Duodenal mucosa (tissue), 2 donors: Measurements from ENCODE around the gene PYROXD2.

ENCODE experiments used
- H3K27ac ChIP-seq: one replicate; pipeline ENCODE4 v1.7.0; 2013; ENCODE audit warnings: low read depth, low read length
- H3K27me3 ChIP-seq, 2 donors: one replicate each; pipeline ENCODE4 v1.7.0; 2013; ENCODE audit warnings: low read length in 2 of 2, control low read depth in 1 of 2; ENCODE audit not compliant: insufficient read depth in 2 of 2, control insufficient read depth in 1 of 2
- H3K36me3 ChIP-seq, 2 donors: one replicate each; pipeline ENCODE4 v1.7.0; 2013; ENCODE audit warnings: low read length in 2 of 2, control low read depth in 1 of 2; ENCODE audit not compliant: insufficient read depth in 2 of 2, control insufficient read depth in 1 of 2
- H3K4me1 ChIP-seq, 2 donors: one replicate each; pipeline ENCODE4 v1.7.0; 2013; ENCODE audit warnings: low read length in 2 of 2, control low read depth in 1 of 2; ENCODE audit not compliant: insufficient read depth in 2 of 2, control insufficient read depth in 1 of 2
- H3K4me3 ChIP-seq, 2 donors: one replicate each; pipeline ENCODE4 v1.7.0; 2013; ENCODE audit warnings: low read length in 2 of 2, low read depth in 1 of 2
- H3K9ac ChIP-seq, 2 donors: one replicate each; pipeline ENCODE4 v1.7.0; 2013; ENCODE audit warnings: low read length in 2 of 2, low read depth in 1 of 2
- H3K9me3 ChIP-seq, 2 donors: one replicate each; pipeline ENCODE4 v1.7.0; 2013; ENCODE audit warnings: low read length in 2 of 2, control low read depth in 1 of 2; ENCODE audit not compliant: control insufficient read depth in 1 of 2

Gene PYROXD2

DNA sequence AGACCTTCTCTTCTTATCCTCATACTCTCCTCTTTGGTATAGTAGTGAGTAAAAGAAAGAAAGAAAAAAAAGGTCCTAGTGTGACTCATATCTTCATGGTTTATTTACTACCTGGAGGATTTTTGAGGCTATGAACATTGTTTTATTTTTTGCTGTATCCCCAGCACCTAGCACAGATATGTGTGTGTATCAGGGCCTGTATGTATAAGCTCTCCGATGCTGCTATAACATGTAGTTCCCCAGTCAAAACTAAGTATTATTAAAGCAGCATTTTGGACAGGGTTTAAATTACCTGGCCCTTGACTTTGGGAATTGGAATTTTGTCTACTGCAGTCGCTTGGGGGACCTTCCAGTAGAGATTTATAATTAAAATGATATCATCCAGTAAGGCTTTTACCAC lies 46.3 kb downstream of the PYROXD2 start:
- no peak overlapping the region for H3K4me3 ChIP-seq
- no peak overlapping the region for H3K27ac ChIP-seq
- no peaks in the 10 kb centered on the region for H3K4me1 ChIP-seq
- no peaks in the 10 kb centered on the region for H3K27me3 ChIP-seq
- no peak overlapping the region for H3K9ac ChIP-seq
- H3K36me3 ChIP-seq = no peaks in the 10 kb centered on the region
- H3K9me3 ChIP-seq = no peaks in the 10 kb centered on the region

DNA sequence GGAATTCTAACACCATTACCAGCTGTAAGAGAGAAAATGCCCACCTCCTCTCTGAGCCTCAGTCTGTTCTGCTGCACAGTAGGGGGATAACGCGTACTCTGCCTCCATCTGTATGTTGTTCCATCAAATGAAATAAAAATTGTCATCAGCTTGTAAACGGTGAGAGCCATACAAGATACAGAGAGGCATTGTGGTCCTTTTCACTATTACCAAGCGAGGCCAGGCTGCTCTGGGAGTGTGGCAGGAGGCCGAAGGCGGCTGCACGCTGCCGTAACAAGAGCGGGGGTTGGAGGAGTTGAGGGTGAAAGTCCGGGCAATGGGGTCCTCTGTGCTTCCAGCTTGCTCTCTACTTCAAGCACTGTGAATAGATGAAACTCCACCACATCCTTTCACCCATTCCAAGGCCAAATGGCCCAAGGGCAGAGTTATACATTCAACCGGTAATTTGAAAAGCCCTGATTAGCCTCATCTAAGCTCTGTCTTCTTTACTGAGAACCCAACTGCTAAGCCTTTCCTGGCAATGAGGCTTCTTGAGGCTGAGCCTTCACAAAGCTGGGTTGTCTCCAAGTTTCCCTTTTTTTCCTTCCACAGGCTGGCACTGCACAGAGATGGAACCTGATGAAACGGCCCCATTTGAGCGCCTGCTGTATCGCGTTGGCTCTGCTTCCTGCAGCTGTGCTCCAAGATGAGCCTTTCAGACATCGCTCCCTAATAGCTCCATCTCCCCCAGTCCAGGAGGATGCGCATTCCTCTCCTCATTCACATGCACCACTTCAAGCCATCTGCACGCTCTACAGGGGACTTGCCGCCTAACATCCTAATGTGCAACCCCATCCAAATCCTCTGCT lies 47.2 kb downstream of the PYROXD2 start:
- no peaks in the 10 kb centered on the region for H3K9me3 ChIP-seq
- no peak overlapping the region for H3K9ac ChIP-seq
- no peak overlapping the region for H3K4me3 ChIP-seq
- H3K4me1 ChIP-seq = no peaks in the 10 kb centered on the region
- no peaks in the 10 kb centered on the region for H3K36me3 ChIP-seq
- H3K27me3 ChIP-seq = no peaks in the 10 kb centered on the region
- H3K27ac ChIP-seq = no peak overlapping the region

DNA sequence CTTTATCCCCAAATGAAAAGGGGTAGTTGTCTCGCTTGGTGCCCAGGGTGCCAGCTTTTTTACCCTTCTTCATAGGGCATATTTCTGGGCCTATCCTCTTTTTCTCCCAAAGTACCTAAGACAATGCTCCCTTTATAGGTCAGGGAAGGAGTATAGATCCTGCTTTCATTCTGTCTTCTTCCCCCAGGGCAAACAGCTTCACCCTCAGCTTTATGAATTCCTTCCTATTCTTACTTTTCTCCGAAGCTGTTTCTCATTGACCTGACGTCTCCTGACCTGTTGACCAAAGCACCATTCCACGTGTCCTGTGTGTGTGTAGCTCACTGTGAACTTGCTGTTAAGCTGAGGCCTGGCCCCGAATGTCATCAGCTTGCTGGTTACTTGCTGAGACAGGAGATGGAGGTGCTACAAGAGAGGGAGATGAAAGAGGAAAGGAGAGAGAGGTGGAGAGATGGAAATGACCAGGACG lies 48.9 kb downstream of the PYROXD2 start:
- Histone ChIP-seq H3K9me3 (no peaks in the 10 kb centered on the region), H3K36me3 (no peaks in the 10 kb centered on the region)

DNA sequence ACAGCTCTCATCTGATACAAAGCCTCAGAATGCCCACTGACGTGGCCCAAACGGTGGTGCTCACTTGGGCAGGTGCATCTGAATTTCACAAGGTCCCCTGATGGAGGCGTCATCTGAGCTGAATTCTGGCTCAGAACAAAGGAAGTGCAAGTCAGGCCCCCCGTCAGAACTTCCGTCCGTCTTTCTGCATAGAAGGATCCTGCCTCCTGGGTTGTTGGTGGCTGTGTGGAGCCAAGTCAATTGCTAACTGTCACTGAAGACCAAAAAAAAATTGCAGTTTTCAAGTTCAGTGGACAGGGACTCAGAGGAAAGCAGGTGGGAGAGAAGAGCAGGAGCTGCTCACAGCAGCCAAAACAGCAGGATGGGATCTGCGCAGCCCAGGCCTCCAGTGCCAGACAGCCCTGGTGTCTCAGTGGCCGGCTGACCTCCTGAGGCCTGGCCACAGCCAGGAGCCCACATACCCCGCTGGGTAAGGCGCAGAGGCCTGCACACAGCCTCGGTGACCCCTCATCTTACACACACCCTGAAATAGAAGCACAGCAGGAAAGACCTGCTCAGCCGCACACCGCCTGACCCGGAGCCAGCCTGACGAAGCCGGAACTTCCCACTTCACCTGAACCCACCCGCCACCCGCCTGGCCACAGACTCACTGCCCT lies 49.4 kb downstream of the PYROXD2 start:
- H3K9me3 ChIP-seq = no peaks in the 10 kb centered on the region
- H3K9ac ChIP-seq = no peak overlapping the region
- H3K4me1 ChIP-seq = no peaks in the 10 kb centered on the region
- H3K27ac ChIP-seq = no peak overlapping the region
- no peaks in the 10 kb centered on the region for H3K27me3 ChIP-seq
- no peaks in the 10 kb centered on the region for H3K36me3 ChIP-seq
- H3K4me3 ChIP-seq = no peak overlapping the region

More for the DNA sequence above, 48.9 kb downstream of the PYROXD2 start:
- Histone ChIP-seq H3K4me1 (no peaks in the 10 kb centered on the region), H3K9ac (no peak overlapping the region), H3K27me3 (no peaks in the 10 kb centered on the region), H3K27ac (no peak overlapping the region), H3K4me3 (no peak overlapping the region)

DNA sequence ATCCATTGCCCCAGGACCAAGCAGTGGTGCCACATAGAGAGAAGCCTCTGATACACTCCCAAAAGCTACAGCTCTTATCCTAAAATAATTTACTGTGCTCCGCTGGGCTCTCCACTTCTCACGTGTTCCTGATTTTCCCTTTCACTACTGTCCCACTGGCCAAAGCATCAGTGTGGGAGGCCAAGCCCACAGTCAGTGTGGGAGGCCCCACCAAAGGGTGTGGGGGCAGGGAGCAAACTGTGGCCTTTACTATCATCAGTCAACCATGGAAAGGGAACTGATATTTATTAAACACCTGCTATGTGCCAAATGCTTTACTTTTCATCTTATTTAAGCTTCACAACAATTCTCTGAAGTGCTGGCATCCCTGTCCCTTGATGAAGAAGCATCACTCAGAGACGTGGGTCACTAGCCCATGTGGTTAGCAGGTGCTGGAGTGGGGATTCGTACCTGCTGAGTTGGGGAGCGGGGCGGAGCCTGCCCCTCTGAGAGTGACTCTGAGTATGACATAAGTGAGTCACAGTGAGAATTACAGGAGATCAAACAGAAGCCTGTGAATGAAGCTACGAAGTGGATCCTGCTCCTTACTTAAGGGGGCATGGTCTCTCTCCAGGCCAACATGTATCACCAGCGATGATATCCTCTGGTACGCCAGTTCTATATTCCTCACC lies 50.4 kb downstream of the PYROXD2 start:
- H3K27ac ChIP-seq = no peak overlapping the region
- no peaks in the 10 kb centered on the region for H3K27me3 ChIP-seq
- no peaks in the 10 kb centered on the region for H3K4me1 ChIP-seq
- H3K9me3 ChIP-seq = no peaks in the 10 kb centered on the region
- H3K36me3 ChIP-seq = no peaks in the 10 kb centered on the region
- no peak overlapping the region for H3K4me3 ChIP-seq
- no peak overlapping the region for H3K9ac ChIP-seq

DNA sequence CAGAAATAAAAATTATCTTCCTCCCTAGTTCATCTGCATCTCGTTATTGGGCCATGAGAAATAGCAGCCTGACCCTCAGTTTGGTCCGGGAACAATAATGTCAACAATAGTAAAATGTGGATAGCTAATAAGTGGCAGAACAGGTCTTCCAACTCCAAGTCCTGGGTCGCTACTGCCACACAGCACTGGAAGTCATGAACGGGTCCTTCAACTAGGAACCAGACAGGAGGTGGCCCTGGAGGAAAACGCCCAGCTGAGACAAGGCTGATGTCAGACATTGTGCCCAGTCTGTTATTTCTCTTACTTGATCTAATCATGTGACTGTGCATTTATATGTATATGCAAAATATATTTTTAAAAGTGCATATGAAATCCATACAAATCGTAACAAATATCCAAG lies 51.8 kb downstream of the PYROXD2 start:
- H3K36me3 ChIP-seq = no peaks in the 10 kb centered on the region
- H3K4me1 ChIP-seq = no peaks in the 10 kb centered on the region
- no peak overlapping the region for H3K4me3 ChIP-seq
- H3K27me3 ChIP-seq = no peaks in the 10 kb centered on the region
- no peak overlapping the region for H3K9ac ChIP-seq
- H3K9me3 ChIP-seq = no peaks in the 10 kb centered on the region
- H3K27ac ChIP-seq = no peak overlapping the region

DNA sequence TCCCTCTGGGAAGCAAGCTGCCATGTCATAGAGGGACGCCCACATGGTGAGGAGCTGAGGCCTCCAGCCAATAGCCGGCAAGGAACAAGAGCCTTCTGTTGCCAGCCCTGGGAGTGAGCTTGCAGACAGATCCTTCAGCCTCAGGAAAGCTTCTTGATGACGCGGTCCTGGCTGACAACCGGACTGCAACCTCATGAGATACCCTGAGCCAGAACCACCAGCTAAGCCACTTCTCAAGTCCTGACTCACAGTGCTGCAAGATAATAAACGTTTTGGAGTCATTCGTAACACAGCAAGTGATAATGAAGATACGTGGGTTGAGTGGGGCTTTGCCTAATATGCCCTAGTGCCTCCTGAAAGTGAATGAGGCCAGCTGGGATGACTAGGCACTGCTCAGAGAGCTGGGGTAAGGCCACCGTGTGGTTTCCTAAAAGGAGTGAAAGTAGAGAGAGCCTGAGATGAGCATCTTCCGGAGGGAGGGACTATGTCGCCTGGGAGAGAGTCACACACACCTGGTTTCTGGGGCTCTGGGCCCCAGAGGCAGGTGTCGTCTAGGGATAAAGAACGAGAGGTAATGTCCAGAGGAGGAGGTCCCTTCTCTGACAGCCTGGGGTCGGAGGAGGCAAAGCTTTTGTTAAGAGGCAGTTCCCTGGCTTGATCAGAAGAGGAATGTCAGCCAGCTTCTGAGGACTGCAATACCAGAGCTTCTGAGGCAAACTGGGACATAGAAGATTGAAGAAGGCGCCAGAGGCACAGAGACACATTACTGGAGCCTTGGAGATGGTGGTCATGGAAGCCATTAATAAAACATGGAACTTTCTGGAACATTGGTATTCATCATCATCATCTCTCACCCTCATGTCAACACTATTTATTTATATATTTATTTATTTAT lies 53.6 kb downstream of the PYROXD2 start:
- Histone ChIP-seq H3K27me3 (no peaks in the 10 kb centered on the region), H3K4me3 (no peak overlapping the region), H3K36me3 (no peaks in the 10 kb centered on the region), H3K4me1 (no peaks in the 10 kb centered on the region), H3K9me3 (no peaks in the 10 kb centered on the region), H3K27ac (no peak overlapping the region), H3K9ac (no peak overlapping the region)

DNA sequence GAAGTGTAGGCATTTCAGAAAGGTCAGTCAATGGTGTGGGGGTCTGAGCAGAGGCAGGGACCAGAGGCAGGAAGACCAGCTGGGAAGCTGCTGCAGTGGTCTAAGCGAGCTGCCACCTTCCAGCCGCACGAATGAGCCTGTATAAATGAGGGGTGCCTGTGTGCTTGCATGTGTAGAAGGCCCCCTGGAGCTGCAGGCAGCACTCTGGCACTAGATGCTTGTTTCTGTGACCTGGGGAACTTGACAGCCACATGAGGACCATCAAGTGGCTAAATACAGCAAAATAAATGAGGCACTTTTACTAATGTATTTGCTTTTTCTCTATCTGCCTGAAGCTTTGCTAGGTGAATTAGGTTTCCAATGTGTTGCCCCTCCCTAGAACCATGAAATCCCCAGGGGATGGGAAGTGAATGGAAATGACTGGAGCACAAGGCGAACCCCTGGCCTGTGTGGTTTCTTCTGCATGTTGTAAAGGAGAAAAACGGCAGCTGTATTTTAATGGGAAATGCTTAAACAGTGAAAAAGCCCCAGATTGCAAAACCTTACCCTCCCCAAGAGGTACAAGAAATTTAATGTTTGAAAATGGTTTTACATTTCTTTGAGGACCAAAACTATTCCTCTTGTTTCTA lies 57.7 kb downstream of the PYROXD2 start:
- no peak overlapping the region for H3K27ac ChIP-seq
- H3K9me3 ChIP-seq = no peaks in the 10 kb centered on the region
- no peaks in the 10 kb centered on the region for H3K4me1 ChIP-seq

DNA sequence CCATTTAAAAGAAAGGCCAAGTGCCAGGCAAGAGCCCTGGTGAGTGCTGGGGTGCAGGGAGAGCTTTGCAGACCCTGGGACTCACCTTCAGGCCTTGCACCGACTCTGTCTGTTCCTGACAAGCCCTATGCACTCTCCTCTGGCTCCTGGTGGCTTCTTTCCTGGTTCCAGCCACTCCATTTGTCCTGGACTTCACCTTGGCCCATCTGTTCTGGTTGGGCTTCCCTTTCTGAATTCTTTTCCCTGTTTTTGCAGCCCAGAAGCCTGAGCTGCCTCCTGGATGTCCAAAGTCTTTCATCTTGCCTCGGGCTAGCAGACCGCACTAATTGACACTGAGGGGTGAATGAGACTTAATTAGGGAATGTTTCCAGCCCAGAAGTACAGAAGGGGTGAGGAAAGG lies 60.5 kb downstream of the PYROXD2 start:
- H3K9ac ChIP-seq = no peak overlapping the region
- H3K4me3 ChIP-seq = no peak overlapping the region
- H3K36me3 ChIP-seq = no peaks in the 10 kb centered on the region
- H3K27me3 ChIP-seq = peaks cover 8 to 17% of the 10 kb centered on the region in 2 donors
- no peak overlapping the region for H3K27ac ChIP-seq
- no peaks in the 10 kb centered on the region for H3K9me3 ChIP-seq
- H3K4me1 ChIP-seq = no peaks in the 10 kb centered on the region

More for the DNA sequence above, 57.7 kb downstream of the PYROXD2 start:
- Histone ChIP-seq H3K9ac (no peak overlapping the region), H3K4me3 (no peak overlapping the region), H3K27me3 (peaks cover 8 to 16% of the 10 kb centered on the region in 2 donors), H3K36me3 (no peaks in the 10 kb centered on the region)
